Measurements from ENCODE around the gene AKT1.
A peak's percentile ranks its signal among the peaks of the same experiment; 100 is the strongest.

AKT1 gene

DNA sequence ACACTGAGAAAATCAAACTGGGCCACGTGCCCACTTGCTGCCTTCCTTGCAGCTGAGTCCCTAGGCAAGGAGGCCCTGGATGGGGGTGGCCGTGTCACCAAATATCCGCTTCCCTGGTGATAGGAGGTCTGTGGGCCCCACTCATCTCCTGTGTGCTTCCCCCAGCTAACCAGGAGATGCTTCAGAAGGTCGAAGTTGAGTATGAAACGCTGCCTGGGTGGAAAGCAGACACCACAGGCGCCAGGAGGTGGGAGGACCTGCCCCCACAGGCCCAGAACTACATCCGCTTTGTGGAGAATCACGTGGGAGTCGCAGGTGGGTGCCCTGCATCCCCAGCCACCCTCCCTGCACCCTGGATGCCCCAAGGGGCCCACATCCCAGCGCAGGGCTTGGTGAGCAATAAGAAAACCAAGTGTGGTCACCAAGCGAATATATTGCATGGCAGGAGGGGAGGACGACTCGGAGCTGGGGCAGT, 49.4 kb downstream of the AKT1 start:
- no peak for DNase-seq (ENCODE audit: low spot score)
- Histone ChIP-seq H3K27ac (replicated peaks; ENCODE audit: low read length) (no peak overlapping the region), H2AFZ (ENCODE audit: low read length) (no peak overlapping the region), H3K9ac (ENCODE audit: low read depth, low read length, poor library complexity) (no peak overlapping the region), H2BK5ac (ENCODE audit: low read length) (peak overlapping the region; percentile 61), H3K23ac (ENCODE audit: low read depth, low read length, poor library complexity) (peak overlapping the region; percentile 53), H3K4ac (ENCODE audit: low read length) (no peak overlapping the region), H3K14ac (ENCODE audit: low read length) (no peak overlapping the region), H3K4me2 (ENCODE audit: insufficient read depth, low read length, poor library complexity, severe bottlenecking) (no peak overlapping the region), H3K4me1 (ENCODE audit: control insufficient read depth in 2 of 2, insufficient read depth in 1 of 2, low read depth in 1 of 2, low read length in 2 of 2) (peaks cover 14 to 20% of the 10 kb centered on the region in 2 donors), H3K4me3 (ENCODE audit: low read length in 2 of 2) (no peak overlapping the region), H2BK15ac (ENCODE audit: low read length) (no peak overlapping the region), H2BK12ac (ENCODE audit: low read length) (no peak overlapping the region), H3K79me1 (ENCODE audit: low read depth, low read length) (peaks cover 3% of the 10 kb centered on the region), H2BK120ac (ENCODE audit: low read depth, low read length) (no peak overlapping the region), H2AK5ac (ENCODE audit: low read depth, low read length) (no peak overlapping the region), H4K91ac (ENCODE audit: low read depth, low read length, poor library complexity) (no peak overlapping the region), H3K27me3 (ENCODE audit: control insufficient read depth in 3 of 3, insufficient read depth in 3 of 3, low read depth in 1 of 3, low read length in 3 of 3) (no peaks in the 10 kb centered on the region), H3K18ac (ENCODE audit: low read length) (no peak overlapping the region), H4K8ac (ENCODE audit: low read depth, low read length) (no peak overlapping the region), H3K36me3 (replicated peaks in 1 of 2; ENCODE audit: control insufficient read depth in 2 of 2, insufficient read depth in 2 of 2, low read length in 2 of 2) (peaks cover 4 to 7% of the 10 kb centered on the region in 2 donors), H3K9me3 (replicated peaks in 1 of 2; ENCODE audit: control insufficient read depth in 2 of 2, insufficient read depth in 1 of 2, low read depth in 1 of 2, low read length in 2 of 2) (peaks cover 11 to 18% of the 10 kb centered on the region in 2 donors)
- WGBS, 2 donors (ENCODE audit: extremely low coverage in 2 of 2, insufficient read length in 2 of 2, insufficient replicate concordance in 1 of 2) = no CpG with 5 or more reads among the region's 13 CpGs

DNA sequence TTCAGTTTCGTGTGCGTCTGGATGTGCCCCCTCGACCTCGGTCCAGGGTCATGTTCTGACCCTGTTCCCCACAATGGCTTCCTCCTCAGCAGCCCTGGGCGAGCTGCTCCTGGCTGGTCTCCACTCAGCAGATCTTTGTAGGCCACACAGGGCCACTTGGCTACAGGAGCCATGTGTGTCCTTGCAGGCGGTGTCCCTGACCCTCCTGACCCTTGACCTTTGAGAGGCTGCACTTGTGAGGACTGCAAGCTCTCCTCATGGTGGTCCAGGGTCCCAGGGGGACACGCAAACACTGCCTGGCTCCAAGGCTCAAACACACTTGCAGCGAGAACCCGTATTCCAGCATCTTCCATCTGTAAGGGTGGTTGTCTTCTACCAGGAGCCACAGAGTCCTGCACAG, 50.1 kb downstream of the AKT1 start:
- Histone ChIP-seq H3K4me1 (ENCODE audit: control insufficient read depth in 2 of 2, insufficient read depth in 1 of 2, low read depth in 1 of 2, low read length in 2 of 2) (peaks cover 14 to 20% of the 10 kb centered on the region in 2 donors), H3K18ac (ENCODE audit: low read length) (no peak overlapping the region), H3K27ac (replicated peaks; ENCODE audit: low read length) (no peak overlapping the region), H3K23ac (ENCODE audit: low read depth, low read length, poor library complexity) (peak overlapping the region; percentile 22), H2AFZ (ENCODE audit: low read length) (no peak overlapping the region), H3K14ac (ENCODE audit: low read length) (no peak overlapping the region), H4K91ac (ENCODE audit: low read depth, low read length, poor library complexity) (no peak overlapping the region), H3K79me1 (ENCODE audit: low read depth, low read length) (peaks cover 3% of the 10 kb centered on the region), H4K8ac (ENCODE audit: low read depth, low read length) (no peak overlapping the region), H3K4me2 (ENCODE audit: insufficient read depth, low read length, poor library complexity, severe bottlenecking) (no peak overlapping the region), H3K9me3 (replicated peaks in 1 of 2; ENCODE audit: control insufficient read depth in 2 of 2, insufficient read depth in 1 of 2, low read depth in 1 of 2, low read length in 2 of 2) (peaks cover 9 to 12% of the 10 kb centered on the region in 2 donors), H2BK15ac (ENCODE audit: low read length) (no peak overlapping the region), H2AK5ac (ENCODE audit: low read depth, low read length) (peak overlapping the region; percentile 50), H3K27me3 (ENCODE audit: control insufficient read depth in 3 of 3, insufficient read depth in 3 of 3, low read depth in 1 of 3, low read length in 3 of 3) (no peaks in the 10 kb centered on the region), H2BK5ac (ENCODE audit: low read length) (no peak overlapping the region), H3K4ac (ENCODE audit: low read length) (no peak overlapping the region), H3K4me3 (ENCODE audit: low read length in 2 of 2) (peak overlapping the region in 1 of 2 donors; percentile 12), H3K9ac (ENCODE audit: low read depth, low read length, poor library complexity) (no peak overlapping the region), H2BK120ac (ENCODE audit: low read depth, low read length) (no peak overlapping the region), H2BK12ac (ENCODE audit: low read length) (no peak overlapping the region), H3K36me3 (replicated peaks in 1 of 2; ENCODE audit: control insufficient read depth in 2 of 2, insufficient read depth in 2 of 2, low read length in 2 of 2) (peaks cover 4 to 8% of the 10 kb centered on the region in 2 donors)
- no peak for DNase-seq (ENCODE audit: low spot score)
- no CpG with 5 or more reads among the region's 9 CpGs for WGBS, 2 donors (ENCODE audit: extremely low coverage in 2 of 2, insufficient read length in 2 of 2, insufficient replicate concordance in 1 of 2)

DNA sequence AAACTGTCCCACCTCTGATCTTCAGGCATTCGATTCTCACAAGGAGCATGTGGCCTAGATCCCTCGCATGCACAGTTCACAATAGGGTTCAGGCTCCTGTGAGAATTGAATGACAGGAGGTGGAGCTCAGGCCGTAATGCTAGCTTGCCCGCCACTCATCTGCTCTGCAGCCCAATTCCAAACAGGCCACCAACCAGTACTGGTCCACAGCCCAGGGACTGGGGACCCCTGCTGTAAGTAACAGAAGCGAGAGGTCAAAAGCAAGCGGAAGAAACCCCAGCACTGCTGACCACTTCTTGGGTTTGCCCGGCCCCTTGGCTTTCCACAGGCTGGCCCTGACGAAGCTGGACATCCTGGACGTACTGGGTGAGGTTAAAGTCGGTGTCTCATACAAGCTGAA, 51.1 kb downstream of the AKT1 start:
- Histone ChIP-seq H3K36me3 (replicated peaks in 1 of 2; ENCODE audit: control insufficient read depth in 2 of 2, insufficient read depth in 2 of 2, low read length in 2 of 2) (peaks cover 6 to 14% of the 10 kb centered on the region in 2 donors), H2AK5ac (ENCODE audit: low read depth, low read length) (no peak overlapping the region), H3K23ac (ENCODE audit: low read depth, low read length, poor library complexity) (no peak overlapping the region), H3K18ac (ENCODE audit: low read length) (no peak overlapping the region), H4K91ac (ENCODE audit: low read depth, low read length, poor library complexity) (no peak overlapping the region), H3K14ac (ENCODE audit: low read length) (no peak overlapping the region), H3K9me3 (replicated peaks in 1 of 2; ENCODE audit: control insufficient read depth in 2 of 2, insufficient read depth in 1 of 2, low read depth in 1 of 2, low read length in 2 of 2) (peaks cover 2 to 9% of the 10 kb centered on the region in 2 donors), H2BK15ac (ENCODE audit: low read length) (no peak overlapping the region), H3K4me3 (ENCODE audit: low read length in 2 of 2) (no peak overlapping the region), H3K79me1 (ENCODE audit: low read depth, low read length) (peaks cover 3% of the 10 kb centered on the region), H3K9ac (ENCODE audit: low read depth, low read length, poor library complexity) (no peak overlapping the region), H2AFZ (ENCODE audit: low read length) (no peak overlapping the region), H2BK5ac (ENCODE audit: low read length) (no peak overlapping the region), H4K8ac (ENCODE audit: low read depth, low read length) (no peak overlapping the region), H2BK120ac (ENCODE audit: low read depth, low read length) (no peak overlapping the region), H3K27me3 (ENCODE audit: control insufficient read depth in 3 of 3, insufficient read depth in 3 of 3, low read depth in 1 of 3, low read length in 3 of 3) (no peaks in the 10 kb centered on the region), H2BK12ac (ENCODE audit: low read length) (no peak overlapping the region), H3K4me2 (ENCODE audit: insufficient read depth, low read length, poor library complexity, severe bottlenecking) (no peak overlapping the region), H3K4me1 (ENCODE audit: control insufficient read depth in 2 of 2, insufficient read depth in 1 of 2, low read depth in 1 of 2, low read length in 2 of 2) (peaks cover 14 to 20% of the 10 kb centered on the region in 2 donors), H3K27ac (replicated peaks; ENCODE audit: low read length) (no peak overlapping the region), H3K4ac (ENCODE audit: low read length) (no peak overlapping the region)
- DNase-seq (ENCODE audit: low spot score) = no peak
- no CpG with 5 or more reads among the region's 10 CpGs for WGBS, 2 donors (ENCODE audit: extremely low coverage in 2 of 2, insufficient read length in 2 of 2, insufficient replicate concordance in 1 of 2)

DNA sequence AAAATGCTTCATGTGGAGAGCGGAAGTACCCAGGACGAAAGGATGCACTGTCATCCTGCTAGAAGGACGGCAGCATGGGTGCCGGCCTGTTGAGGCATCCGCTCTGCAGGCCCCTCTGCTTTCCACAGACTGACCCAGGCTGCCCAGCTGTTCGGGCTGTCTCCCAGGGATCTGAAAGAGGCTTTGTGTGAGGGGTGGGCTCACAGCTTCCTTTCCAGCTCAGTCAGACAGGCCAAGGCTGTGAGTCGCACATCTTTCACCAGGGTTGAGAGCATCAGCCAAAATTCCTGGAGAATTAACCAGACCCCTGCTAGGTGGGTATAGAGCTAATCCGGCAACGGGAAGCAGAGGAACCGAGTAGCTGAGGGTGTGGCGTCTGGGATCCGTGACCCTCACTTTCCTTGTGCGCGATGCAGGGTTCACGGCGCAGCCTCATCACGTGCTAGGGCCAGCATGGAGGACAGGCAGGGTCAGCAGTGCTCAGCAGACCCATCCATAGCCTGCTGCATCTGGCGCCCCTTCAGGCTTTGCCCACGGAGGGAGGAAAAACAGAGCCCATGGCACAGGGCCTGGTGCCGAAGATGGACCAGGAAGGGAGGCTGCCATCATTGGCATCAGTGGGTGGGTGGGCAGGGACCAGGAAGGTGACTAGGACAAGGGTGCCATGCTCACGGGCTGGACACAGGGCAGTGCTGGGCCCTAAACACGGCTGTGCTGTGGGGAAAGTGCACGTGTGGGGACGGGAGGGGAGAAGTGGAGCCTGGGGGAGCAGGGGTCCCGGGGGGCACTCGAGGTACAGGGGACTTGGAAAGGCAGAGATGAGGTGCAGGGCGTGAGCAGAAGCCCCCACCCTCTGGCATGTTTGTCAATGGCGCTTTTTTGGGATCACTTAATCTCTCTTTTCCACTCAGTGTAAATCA, 51.8 kb downstream of the AKT1 start:
- no CpG with 5 or more reads among the region's 28 CpGs for WGBS, 2 donors (ENCODE audit: extremely low coverage in 2 of 2, insufficient read length in 2 of 2, insufficient replicate concordance in 1 of 2)
- no peak overlapping the region for H3K27ac ChIP-seq (replicated peaks; ENCODE audit: low read length)

More for the DNA sequence above, 51.8 kb downstream of the AKT1 start:
- Histone ChIP-seq H2BK5ac (ENCODE audit: low read length) (no peak overlapping the region), H3K9me3 (replicated peaks in 1 of 2; ENCODE audit: control insufficient read depth in 2 of 2, insufficient read depth in 1 of 2, low read depth in 1 of 2, low read length in 2 of 2) (peaks cover 0 to 3% of the 10 kb centered on the region in 2 donors), H3K23ac (ENCODE audit: low read depth, low read length, poor library complexity) (no peak overlapping the region), H2AK5ac (ENCODE audit: low read depth, low read length) (peak overlapping the region; percentile 93), H2BK120ac (ENCODE audit: low read depth, low read length) (no peak overlapping the region), H3K14ac (ENCODE audit: low read length) (no peak overlapping the region), H2BK15ac (ENCODE audit: low read length) (no peak overlapping the region), H4K91ac (ENCODE audit: low read depth, low read length, poor library complexity) (no peak overlapping the region), H4K8ac (ENCODE audit: low read depth, low read length) (no peak overlapping the region), H3K9ac (ENCODE audit: low read depth, low read length, poor library complexity) (peak overlapping the region; percentile 50), H3K36me3 (replicated peaks in 1 of 2; ENCODE audit: control insufficient read depth in 2 of 2, insufficient read depth in 2 of 2, low read length in 2 of 2) (peaks cover 6 to 14% of the 10 kb centered on the region in 2 donors), H3K27me3 (ENCODE audit: control insufficient read depth in 3 of 3, insufficient read depth in 3 of 3, low read depth in 1 of 3, low read length in 3 of 3) (no peaks in the 10 kb centered on the region), H3K4ac (ENCODE audit: low read length) (peak overlapping the region; percentile 1), H3K18ac (ENCODE audit: low read length) (peak overlapping the region; percentile 80), H3K79me1 (ENCODE audit: low read depth, low read length) (peaks cover 3% of the 10 kb centered on the region), H3K4me1 (ENCODE audit: control insufficient read depth in 2 of 2, insufficient read depth in 1 of 2, low read depth in 1 of 2, low read length in 2 of 2) (peaks cover 14 to 20% of the 10 kb centered on the region in 2 donors), H3K4me2 (ENCODE audit: insufficient read depth, low read length, poor library complexity, severe bottlenecking) (no peak overlapping the region), H3K4me3 (ENCODE audit: low read length in 2 of 2) (no peak overlapping the region), H2AFZ (ENCODE audit: low read length) (no peak overlapping the region), H2BK12ac (ENCODE audit: low read length) (peak overlapping the region; percentile 33)
- DNase-seq (ENCODE audit: low spot score) = no peak

Data from neuronal stem cell (in vitro differentiated cells).